Measurements from ENCODE around the gene RCAN1.

DNA sequence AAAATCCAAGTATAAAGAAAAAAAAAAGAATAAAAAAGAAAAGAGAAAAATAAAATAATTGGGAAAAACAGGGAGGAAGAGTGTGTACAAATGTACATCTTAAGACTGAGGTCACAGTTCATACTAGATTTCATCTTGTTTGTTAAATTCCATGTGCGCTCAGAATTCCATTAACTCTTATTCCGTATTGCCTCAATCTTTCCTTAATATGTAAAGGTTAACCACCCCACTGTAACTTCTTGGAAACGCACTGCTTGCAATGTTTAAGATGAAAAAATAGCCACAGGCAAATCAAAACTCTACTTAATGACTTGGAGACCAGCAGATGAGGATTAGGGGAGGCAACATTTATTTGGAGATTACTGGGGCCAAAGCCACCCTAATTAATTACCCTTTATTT lies 79.0 kb downstream of the RCAN1 start:
- TF ChIP-seq POLR2A (IDR thresholded peaks at IDR 0.05): no peak
- TF ChIP-seq, protein P1, sequence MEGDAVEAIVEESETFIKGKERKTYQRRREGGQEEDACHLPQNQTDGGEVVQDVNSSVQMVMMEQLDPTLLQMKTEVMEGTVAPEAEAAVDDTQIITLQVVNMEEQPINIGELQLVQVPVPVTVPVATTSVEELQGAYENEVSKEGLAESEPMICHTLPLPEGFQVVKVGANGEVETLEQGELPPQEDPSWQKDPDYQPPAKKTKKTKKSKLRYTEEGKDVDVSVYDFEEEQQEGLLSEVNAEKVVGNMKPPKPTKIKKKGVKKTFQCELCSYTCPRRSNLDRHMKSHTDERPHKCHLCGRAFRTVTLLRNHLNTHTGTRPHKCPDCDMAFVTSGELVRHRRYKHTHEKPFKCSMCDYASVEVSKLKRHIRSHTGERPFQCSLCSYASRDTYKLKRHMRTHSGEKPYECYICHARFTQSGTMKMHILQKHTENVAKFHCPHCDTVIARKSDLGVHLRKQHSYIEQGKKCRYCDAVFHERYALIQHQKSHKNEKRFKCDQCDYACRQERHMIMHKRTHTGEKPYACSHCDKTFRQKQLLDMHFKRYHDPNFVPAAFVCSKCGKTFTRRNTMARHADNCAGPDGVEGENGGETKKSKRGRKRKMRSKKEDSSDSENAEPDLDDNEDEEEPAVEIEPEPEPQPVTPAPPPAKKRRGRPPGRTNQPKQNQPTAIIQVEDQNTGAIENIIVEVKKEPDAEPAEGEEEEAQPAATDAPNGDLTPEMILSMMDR (IDR thresholded peaks at IDR 0.05): no peak

Measured in body of pancreas (tissue), 4 donors.